ENCODE data around the gene FRMD7. TPM values are rescaled to one million over a fixed set of nuclear protein-coding genes. Genes with fewer than 3 reads are reported as not detected.
"Not testable (repeated sequence)": the region's sequence is repeated elsewhere in the genome, so short reads cannot be mapped to it uniquely, and the experiment has no call there.

Gene FRMD7
- total and polyA plus RNA-seq, 12 donors: 0.07 to 0.50 (median 0.31) TPM; not detected in 6

GRCh38 chrX:132063334-132063733 lies 64.5 kb downstream of the FRMD7 start:
- 95 to 97% methylated on average over 3 of the region's 3 CpGs for WGBS, 2 donors
- DNase-seq (no peak), ATAC-seq (no peak)
- H3K36me3 ChIP-seq: no peaks in the 10 kb centered on the region
- no peak overlapping the region for H3K4me3 ChIP-seq
- no peaks in the 10 kb centered on the region for H3K9me3 ChIP-seq
- H3K27me3 ChIP-seq: peaks cover 0 to 84% (median 0%) of the 10 kb centered on the region in 7 donors
- no peak overlapping the region for H3K27ac ChIP-seq
- no peak for TF ChIP-seq CTCF (IDR thresholded peaks at IDR 0.05)
- no peaks in the 10 kb centered on the region for H3K4me1 ChIP-seq
- intact Hi-C loops (cut with DNase I): loop anchor here in 1 of 10 donors (10.0 kb wide), 1 partner anchor 219 kb away; no protein-coding TSS in a partner anchor

GRCh38 chrX:132059973-132060540 lies 67.8 kb downstream of the FRMD7 start:
- Histone ChIP-seq H3K4me1 (no peaks in the 10 kb centered on the region), H3K36me3 (no peaks in the 10 kb centered on the region), H3K27ac (no peak overlapping the region), H3K27me3 (peaks cover 0 to 85% (median 0%) of the 10 kb centered on the region in 7 donors), H3K9me3 (no peaks in the 10 kb centered on the region), H3K4me3 (no peak overlapping the region)
- intact Hi-C loops (cut with DNase I): loop anchor here in 1 of 10 donors (10.0 kb wide), 1 partner anchor 215 kb away; no protein-coding TSS in a partner anchor
- DNase-seq (no peak), ATAC-seq (no peak)
- whole genome bisulfite sequencing, 2 donors: 94 to 95% methylated on average over 2 of the region's 2 CpGs
- no peak for TF ChIP-seq CTCF (IDR thresholded peaks at IDR 0.05)

GRCh38 chrX:132058975-132059374 lies 68.8 kb downstream of the FRMD7 start:
- Histone ChIP-seq H3K9me3 (no peaks in the 10 kb centered on the region), H3K27me3 (peaks cover 0 to 83% (median 0%) of the 10 kb centered on the region in 7 donors), H3K4me1 (no peaks in the 10 kb centered on the region), H3K4me3 (no peak overlapping the region), H3K36me3 (no peaks in the 10 kb centered on the region), H3K27ac (no peak overlapping the region)
- no peak for DNase-seq
- 88 to 93% methylated on average over 2 of the region's 2 CpGs for WGBS, 2 donors
- no peak for ATAC-seq
- TF ChIP-seq CTCF (IDR thresholded peaks at IDR 0.05): no peak
- intact Hi-C loops (cut with DNase I): no loop called here

GRCh38 chrX:132058050-132058449 lies 69.8 kb downstream of the FRMD7 start:
- no peaks in the 10 kb centered on the region for H3K4me1 ChIP-seq
- H3K4me3 ChIP-seq: no peak overlapping the region
- H3K36me3 ChIP-seq: no peaks in the 10 kb centered on the region
- WGBS, 2 donors: 96 to 100% methylated on average over 4 of the region's 4 CpGs
- intact Hi-C loops (cut with DNase I): no loop called here
- H3K27ac ChIP-seq: no peak overlapping the region
- TF ChIP-seq CTCF (IDR thresholded peaks at IDR 0.05): no peak
- H3K27me3 ChIP-seq: peaks cover 0 to 80% (median 0%) of the 10 kb centered on the region in 7 donors
- ATAC-seq (no peak), DNase-seq (no peak)
- H3K9me3 ChIP-seq: no peaks in the 10 kb centered on the region

- DNase-seq; H3K36me3 ChIP-seq; H3K4me1 ChIP-seq; H3K27ac ChIP-seq; H3K4me3 ChIP-seq; H3K9me3 ChIP-seq; ATAC-seq; intact Hi-C loops (cut with DNase I): not testable (repeated sequence)
- peaks cover 0 to 54% (median 0%) of the 10 kb centered on the region in 7 donors for H3K27me3 ChIP-seq
Observed at GRCh38 chrX:132051778-132052177, 76.0 kb downstream of the FRMD7 start.
